Embryonic facial prominence (tissue), 1 donor: Measurements from ENCODE around the gene CARMIL3.
"Not testable (repeated sequence)": the region's sequence is repeated elsewhere in the genome, so short reads cannot be mapped to it uniquely, and the experiment has no call there.

Experiments
- DNase-seq: peaks from one replicate; pipeline ENCODE4 v3.0.0-alpha.2; 2016; ENCODE audit errors: extremely low spot score

Gene CARMIL3, protein sequence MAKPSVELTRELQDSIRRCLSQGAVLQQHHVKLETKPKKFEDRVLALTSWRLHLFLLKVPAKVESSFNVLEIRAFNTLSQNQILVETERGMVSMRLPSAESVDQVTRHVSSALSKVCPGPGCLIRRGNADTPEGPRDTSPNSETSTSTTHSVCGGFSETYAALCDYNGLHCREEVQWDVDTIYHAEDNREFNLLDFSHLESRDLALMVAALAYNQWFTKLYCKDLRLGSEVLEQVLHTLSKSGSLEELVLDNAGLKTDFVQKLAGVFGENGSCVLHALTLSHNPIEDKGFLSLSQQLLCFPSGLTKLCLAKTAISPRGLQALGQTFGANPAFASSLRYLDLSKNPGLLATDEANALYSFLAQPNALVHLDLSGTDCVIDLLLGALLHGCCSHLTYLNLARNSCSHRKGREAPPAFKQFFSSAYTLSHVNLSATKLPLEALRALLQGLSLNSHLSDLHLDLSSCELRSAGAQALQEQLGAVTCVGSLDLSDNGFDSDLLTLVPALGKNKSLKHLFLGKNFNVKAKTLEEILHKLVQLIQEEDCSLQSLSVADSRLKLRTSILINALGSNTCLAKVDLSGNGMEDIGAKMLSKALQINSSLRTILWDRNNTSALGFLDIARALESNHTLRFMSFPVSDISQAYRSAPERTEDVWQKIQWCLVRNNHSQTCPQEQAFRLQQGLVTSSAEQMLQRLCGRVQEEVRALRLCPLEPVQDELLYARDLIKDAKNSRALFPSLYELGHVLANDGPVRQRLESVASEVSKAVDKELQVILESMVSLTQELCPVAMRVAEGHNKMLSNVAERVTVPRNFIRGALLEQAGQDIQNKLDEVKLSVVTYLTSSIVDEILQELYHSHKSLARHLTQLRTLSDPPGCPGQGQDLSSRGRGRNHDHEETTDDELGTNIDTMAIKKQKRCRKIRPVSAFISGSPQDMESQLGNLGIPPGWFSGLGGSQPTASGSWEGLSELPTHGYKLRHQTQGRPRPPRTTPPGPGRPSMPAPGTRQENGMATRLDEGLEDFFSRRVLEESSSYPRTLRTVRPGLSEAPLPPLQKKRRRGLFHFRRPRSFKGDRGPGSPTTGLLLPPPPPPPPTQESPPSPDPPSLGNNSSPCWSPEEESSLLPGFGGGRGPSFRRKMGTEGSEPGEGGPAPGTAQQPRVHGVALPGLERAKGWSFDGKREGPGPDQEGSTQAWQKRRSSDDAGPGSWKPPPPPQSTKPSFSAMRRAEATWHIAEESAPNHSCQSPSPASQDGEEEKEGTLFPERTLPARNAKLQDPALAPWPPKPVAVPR (N-terminal part only)

DNA sequence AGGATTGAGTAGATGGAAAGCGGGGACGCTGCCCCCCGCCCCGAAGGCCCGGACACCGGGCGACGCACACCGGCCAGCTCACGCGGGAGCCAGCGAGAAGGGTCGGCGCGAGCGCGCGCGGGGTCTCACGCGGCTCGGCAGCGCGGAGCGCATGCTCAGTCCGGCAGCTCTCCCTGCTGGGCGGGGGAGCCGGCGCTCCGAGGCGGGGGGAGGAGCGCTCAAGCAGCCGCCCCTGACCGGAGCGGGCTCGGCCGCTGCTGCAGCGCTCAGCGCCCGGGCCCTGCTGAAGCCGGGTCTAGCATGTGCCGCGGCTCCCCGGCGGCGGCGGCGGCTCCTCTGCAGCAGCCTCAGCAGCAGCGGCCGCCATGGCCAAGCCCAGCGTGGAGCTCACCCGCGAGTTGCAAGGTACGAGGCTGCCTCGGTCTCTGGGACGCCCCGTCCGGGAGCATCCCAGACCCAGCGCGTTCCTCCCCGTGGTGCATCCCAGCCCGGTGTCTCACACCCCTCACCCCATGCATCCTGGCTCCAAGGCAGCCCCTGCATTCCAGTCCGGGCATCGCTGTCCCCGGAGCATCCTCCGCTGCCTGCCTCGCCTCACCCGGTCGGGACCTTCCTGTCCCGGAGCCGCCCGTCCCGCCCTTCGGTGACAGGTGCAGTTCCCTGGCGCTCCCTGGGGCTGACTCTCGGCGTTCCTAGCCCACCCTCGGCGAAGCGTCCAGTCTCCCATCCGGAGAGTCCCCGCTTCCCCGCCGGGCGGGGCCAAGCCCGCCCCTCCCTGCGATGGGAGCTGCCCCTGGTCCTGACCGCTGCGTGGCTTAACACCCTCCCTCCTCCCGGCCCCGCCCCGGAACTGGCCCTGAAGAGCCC is at the start of gene CARMIL3:
Gene CARMIL3, plus strand, starts transcription at position 221 of the 867 bp plus-strand sequence. Its CDS starts 145 bp downstream, at position 366.
- DNase-seq = no peak

DNA sequence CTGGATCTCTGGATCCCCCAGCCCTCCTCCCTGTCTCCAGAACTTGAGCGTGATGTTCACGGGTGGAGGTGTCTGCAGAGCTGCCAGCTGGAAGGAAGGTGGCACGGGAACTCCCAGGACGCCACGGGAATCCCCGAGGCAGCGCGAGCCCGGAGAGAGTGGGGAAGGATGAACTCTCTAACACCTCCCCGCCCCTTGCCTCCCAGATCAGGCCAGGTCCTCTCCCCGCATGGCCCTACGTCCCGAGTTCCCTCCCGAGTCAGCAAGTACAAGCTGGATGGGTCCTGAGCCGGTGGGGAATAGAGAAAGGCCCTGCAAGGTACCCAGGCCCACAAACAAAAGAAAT is 45.4 kb upstream of the CARMIL3 start:
- DNase-seq = not testable (repeated sequence)

DNA sequence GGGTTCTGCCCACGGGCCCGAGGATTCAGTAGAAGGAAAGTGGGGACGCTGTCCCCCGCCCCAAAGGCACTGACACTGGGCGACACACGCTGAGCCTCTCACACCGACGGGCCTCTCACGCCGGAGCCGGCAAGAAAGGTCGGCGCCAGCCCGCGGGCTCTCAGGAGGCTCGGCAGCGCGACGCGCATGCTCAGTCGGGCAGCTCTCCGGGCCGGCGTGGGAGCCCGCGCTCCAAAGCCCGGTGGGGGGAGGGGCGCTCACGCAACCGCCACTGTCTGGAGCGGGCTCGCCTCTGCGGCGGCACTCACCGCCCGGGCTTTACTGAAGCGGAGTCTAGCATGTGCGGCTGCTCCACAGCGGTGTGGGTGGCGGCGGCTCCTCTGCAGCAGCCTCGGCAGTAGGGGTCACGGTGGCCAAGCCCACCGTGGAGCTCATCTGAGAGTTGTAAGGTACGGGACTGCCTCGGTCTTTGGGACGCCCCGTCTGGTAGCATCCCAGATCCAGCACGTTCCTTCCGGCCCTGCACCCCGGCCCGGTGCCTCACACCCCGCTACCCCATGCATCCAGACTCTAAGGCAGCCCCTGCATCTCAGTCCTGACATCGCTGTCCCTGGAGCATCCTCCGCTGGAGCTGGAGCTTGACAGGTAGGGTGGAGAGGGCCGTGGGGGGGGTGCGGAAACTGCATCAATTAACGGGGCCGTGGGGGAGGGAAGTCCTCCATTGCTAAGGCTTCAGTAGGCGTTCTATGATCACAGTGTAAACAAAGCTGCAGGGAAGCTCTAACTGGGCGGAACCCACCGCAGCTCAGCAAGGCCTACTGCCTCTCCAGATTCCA is 44.8 kb upstream of the CARMIL3 start:
- not testable (repeated sequence) for DNase-seq

DNA sequence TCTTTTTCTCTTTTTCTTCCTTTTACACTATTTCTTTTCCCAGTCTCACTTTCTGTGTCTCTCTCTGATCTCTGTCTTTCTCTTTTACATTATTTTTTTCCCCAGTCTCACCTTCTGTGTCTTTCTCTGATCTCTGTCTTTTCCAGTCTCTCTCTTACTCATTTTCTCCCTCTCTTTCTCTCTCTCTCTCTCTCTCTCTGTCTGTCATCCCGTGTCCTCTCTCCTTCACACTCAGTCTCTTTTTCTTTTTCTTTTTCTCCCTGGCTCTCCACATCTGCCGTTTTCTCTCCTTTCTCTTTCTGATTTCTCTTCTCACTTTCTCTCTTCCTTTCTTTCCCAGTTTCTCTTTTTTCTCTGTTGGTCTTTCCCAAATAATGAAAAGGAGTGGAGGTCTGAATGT is 40.8 kb upstream of the CARMIL3 start:
- no peak for DNase-seq

DNA sequence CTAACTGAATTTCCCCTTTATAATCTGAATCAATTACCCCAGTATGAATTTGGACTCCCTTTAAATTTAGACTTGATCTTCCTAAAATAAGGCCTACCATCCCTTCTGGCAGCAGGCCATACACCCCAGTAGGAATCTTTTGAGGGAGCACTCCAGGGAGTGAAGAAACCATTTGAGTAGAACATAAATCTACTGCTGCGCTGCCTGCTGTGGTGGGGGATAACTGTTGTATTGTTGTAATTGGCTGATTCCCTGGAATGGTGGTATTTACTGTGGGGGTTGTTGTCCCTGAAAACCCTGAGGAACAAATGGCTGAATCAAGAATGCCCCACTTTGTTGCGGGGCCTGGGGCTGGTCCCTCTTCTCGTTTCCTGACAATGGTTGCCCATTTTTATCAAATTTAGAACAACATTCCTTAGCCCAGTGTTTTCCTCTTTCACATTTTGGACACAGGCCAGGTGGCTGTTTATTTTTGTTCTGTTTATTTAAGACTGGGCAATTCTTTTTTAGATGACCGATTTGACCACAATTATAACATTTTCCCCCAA is 39.0 kb upstream of the CARMIL3 start:
- not testable (repeated sequence) for DNase-seq

DNA sequence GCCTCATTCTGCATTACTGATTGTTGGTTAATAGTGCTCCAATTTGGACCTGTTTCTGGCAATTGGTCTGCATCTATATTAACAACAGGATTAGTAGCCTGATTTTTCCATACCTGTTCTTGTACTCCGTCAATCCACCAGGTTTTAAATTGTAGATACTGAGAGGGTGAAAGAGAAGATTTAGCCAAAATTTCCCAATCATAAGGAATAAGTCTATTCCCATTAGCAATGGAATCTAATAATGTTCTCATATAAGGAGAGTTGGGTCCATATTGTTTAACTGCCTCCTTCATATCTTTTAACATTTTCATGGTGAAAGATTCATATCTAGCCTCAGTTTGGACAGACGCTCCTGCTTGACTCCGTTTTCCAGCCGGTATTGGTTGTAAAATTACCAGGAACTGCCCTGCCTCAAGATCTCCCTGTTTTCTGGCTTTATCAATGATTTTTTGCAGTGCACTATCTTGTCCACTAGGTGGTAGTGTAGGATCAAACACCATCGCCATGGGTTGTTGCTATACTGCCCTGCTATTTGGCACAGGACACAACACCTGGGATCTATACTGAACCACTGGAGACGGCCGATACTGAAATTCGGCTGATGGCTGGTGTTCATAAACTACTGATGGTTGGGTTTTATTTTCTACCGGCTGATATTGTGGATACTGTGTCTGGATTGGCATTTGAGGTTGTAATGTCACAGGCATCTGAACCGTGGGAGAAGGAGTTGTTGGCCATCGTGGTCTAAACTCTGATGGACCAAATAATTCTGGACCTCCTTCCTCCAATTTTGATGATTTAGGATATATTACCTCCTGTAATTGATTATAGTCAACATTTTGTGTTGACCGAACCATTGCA is 37.9 kb upstream of the CARMIL3 start:
- no peak for DNase-seq

DNA sequence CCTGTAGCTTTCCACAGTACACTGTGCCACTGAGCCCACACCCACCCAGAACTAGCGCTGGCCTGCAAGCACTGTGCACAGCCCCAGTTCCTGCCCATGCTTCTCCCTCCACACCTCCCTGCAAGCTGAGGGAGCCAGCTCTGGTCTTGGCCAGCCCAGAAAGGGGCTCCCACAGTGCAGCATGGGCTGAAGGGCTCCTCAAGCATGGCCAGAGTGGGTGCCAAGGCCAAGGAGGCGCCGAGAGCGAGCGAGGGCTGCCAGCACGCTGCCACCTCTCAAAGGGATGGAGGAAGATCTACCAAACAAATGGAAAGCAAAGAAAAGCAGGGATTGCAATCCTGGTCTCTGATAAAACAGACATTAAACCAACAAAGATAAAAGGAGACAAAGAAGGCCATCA is 36.1 kb upstream of the CARMIL3 start:
- not testable (repeated sequence) for DNase-seq

DNA sequence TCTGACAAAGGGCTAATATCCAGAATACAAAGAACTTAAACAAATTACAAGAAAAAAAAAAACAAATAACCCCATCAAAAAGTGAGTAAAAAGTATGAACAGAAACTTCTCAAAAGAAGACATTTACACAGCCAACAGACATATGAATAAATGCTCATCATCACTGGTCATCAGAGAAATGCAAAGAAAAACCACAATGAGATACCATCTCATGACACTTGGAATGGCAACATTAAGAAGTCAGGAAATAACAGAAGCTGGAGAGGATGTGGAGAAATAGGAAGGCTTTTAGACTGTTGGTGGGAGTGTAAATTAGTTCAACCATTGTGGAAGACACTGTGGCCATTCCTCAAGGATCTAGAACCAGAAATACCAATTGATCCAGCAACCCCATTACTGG is 32.8 kb upstream of the CARMIL3 start:
- DNase-seq = not testable (repeated sequence)

DNA sequence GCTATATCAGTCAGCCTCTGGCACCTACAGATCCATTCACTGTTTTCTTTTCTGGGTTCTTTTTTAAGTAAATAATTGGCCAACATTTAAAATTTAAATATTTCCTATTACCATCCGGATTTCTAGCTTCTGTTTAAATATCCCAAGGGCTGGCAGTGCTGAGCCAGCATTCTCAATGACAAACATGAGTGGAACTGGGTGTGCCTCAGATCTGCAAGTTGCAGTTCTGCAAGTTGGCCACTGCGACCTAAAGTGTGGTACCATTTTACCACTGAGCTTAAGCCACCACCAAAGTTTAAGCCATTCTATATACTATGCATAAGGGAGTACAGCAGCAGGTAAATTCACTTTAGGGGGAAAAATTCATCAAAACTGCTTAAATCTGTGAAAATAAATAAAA is 31.9 kb upstream of the CARMIL3 start:
- DNase-seq = not testable (repeated sequence)

DNA sequence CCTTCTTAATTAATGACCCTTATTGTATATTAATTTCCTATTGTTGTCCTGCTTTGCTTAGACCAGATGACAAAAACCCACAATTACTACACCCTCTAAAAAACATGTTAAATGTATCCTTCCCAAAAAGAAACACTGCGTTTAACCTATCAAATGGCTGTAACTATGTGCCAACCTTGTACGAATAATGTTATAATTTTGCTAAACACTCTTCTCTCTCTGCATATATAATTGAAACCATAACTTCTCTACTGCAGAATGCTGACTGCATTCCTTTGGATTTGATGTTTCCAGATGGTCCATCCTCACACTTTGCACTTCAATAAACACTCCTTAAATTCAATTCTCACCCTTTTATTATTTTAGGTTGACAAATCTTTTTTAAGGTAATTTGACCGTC is 31.3 kb upstream of the CARMIL3 start:
- DNase-seq = not testable (repeated sequence)

DNA sequence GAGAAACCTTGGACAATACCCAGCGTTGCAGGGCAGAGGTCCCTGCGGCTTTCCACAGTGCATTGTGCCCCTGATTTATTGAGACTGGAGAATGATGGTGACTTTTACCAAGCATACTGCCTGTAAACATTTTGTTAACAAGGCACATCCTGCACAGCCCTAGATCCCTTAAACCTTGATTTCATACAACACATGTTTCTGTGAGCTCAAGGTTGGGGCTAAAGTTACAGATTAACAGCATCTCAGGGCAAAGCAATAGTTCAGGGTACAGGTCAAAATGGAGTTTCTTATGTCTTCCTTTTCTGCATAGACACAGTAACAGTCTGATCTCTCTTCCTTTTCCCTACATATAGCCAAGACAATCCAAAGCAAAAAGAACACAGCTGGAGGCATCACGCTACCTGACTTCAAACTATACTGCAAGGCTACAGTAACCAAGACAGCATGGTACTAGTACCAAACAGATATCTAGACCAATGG is 26.8 kb upstream of the CARMIL3 start:
- not testable (repeated sequence) for DNase-seq

DNA sequence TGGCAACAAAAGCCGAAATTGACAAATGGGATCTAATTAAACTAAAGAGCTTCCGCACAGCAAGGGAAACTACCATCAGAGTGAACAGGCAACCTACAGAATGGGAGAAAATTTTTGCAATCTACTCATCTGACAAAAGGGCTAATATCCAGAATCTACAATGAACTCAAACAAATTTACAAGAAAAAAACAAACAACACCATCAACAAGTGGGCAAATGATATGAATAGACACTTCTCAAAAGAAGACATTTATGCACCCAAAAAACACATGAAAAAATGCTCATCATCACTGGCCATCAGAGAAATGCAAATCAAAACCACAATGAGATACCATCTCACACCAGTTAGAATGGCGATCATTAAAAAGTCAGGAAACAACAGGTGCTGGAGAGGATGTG is 22.1 kb upstream of the CARMIL3 start:
- not testable (repeated sequence) for DNase-seq

DNA sequence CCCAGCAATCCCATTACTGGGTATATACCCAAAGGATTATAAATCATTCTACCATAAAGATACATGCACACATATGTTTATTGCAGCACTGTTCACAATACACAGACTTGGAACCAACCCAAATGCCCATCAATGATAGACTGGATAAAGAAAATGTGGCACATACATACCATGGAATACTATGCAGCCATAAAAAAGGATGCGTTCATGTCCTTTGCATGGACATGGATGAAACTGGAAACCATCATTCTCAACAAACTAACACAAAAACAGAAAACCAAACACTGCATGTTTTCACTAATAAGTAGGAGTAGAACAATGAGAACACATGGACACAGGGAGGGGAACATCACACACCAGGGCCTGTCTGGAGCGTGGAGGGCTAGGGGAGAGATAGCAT is 20.5 kb upstream of the CARMIL3 start:
- not testable (repeated sequence) for DNase-seq

DNA sequence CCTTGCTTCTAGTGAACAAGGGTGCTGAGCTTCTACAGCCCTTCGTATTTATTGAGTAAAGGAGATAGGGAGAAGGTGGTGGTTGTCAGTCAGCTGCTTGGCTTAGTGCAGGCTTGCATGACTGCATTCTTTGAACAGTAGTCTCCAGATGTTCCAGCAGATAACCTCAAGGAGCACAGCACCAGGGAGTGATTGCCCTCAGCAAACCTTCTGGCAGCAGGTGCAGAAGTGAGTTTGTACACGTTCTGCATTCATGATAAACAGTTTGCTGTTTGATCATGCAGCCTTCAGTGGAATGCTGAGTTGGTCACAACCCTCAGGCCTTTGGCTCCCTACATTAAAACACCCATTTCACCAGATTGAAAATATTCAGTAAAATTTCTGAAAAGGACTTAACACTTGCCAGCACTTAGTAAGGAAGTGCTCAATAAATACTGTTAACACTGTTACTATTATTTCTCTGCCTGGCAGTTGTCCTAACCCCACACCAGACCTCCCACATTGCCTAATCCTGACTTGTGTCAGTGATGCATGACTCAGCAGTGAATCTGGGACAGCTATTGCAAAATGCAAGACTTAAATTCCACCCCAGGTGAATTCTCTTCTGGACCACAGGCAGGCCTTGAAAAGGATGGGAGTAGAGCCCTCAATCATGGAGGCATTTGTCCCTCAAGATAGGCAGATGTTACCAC is 18.9 kb upstream of the CARMIL3 start:
- DNase-seq = no peak

DNA sequence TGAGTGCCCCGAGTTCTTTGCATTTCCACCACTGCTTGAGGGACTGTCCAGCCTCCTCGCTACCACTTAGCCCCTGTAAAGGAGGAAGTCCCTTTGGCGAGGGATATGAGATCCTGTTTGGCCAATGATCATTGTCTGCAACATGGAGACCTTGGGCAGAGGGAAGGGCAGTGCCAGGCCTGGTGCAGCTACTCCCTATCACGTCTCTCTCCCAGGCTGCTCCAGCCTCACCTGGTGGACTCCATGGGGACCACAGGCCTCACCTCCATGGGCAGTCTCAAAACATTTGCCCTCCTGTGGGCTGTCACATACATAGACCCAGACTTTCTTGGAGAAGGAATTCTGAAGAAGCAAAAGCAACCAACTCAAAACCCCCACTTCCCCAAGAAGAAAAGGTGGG is 16.0 kb upstream of the CARMIL3 start:
- not testable (repeated sequence) for DNase-seq

DNA sequence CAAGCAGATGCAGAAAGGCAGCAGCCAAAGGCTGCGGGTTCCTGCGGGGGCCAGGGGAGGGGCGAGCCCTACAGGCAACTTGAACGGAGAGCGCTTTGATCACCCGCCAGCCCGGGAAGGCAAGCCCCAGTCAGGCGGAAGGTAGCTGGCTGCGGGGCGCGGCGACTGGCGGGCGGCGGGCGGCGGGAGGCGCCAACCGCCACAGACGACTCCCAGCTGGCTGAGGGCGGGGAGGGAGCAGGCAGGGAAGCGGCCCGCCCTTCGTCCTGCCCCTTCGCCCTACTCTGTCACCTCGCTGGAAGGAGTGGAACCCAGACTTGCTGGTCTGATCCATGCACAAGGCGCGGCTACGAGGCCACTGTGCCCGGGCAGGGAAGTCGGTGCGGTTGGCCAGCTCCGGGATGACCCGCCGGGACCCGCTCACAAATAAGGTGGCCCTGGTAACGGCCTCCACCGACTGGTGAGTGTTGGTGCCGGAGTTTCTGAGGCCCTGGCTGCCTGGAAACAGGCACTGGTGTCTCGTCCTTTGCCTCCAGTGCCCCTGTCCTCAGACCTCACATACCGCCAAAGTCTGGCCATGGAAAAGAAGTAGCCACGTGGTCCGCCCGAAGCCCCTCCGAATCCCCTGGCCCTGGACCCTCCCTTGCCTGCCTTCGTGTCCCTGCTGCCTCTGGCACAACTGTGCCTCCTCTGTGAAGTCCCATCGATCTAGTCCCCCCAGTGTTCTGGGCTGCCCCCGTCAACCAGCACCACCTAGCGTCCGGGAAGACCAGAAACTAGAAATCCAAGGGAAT is 15.4 kb upstream of the CARMIL3 start:
- DNase-seq = peak; percentile 55
